GM18499 (cell line): Measurements from ENCODE around the gene CA12.

Source experiments
- ATAC-seq: cut with Tn5 transposase; IDR thresholded peaks from one replicate; pipeline ENCODE4 v1.9.1; 2021; ENCODE audit warnings: moderate number of reproducible peaks; ENCODE audit not compliant: insufficient read depth, unreplicated experiment

CA12 gene

GRCh38 chr15:63318344-63318743, 63.3 kb downstream of the CA12 start:
- ATAC-seq = no peak

- no peak for ATAC-seq
These were observed 67.2 kb downstream of the CA12 start for GRCh38 chr15:63314409-63314808.

- no peak for ATAC-seq
These were observed 67.8 kb downstream of the CA12 start for GRCh38 chr15:63313825-63314224.

- ATAC-seq = no peak
These were observed 69.4 kb downstream of the CA12 start for GRCh38 chr15:63312286-63312685.

- ATAC-seq = no peak
These were observed 71.0 kb downstream of the CA12 start for GRCh38 chr15:63310646-63311045.

GRCh38 chr15:63308947-63309346, 72.7 kb downstream of the CA12 start:
- no peak for ATAC-seq

GRCh38 chr15:63308491-63308890, 73.2 kb downstream of the CA12 start:
- no peak for ATAC-seq

- no peak for ATAC-seq
These were observed 75.1 kb downstream of the CA12 start for GRCh38 chr15:63306492-63307073.

- ATAC-seq = no peak
These were observed 76.4 kb downstream of the CA12 start for GRCh38 chr15:63305260-63305659.

GRCh38 chr15:63301088-63301487, 80.6 kb downstream of the CA12 start:
- no peak for ATAC-seq

- ATAC-seq = no peak
These were observed 81.6 kb downstream of the CA12 start for GRCh38 chr15:63299943-63300575.

GRCh38 chr15:63296195-63296594, 85.5 kb downstream of the CA12 start:
- ATAC-seq = no peak

- ATAC-seq = no peak
These were observed 86.3 kb downstream of the CA12 start for GRCh38 chr15:63295341-63295740.

- ATAC-seq = no peak
These were observed 87.3 kb downstream of the CA12 start for GRCh38 chr15:63294359-63294758.

- ATAC-seq = no peak
These were observed 88.9 kb downstream of the CA12 start for GRCh38 chr15:63292771-63293170.

- ATAC-seq = no peak
These were observed 89.4 kb downstream of the CA12 start for GRCh38 chr15:63292241-63292640.

- no peak for ATAC-seq
These were observed 90.1 kb downstream of the CA12 start for GRCh38 chr15:63291507-63291906.

- ATAC-seq = no peak
These were observed 92.8 kb downstream of the CA12 start for GRCh38 chr15:63288778-63289378.

GRCh38 chr15:63288342-63288741, 93.3 kb downstream of the CA12 start:
- no peak for ATAC-seq

GRCh38 chr15:63287109-63287508, 94.5 kb downstream of the CA12 start:
- no peak for ATAC-seq

- ATAC-seq = no peak
These were observed 97.3 kb downstream of the CA12 start for GRCh38 chr15:63284335-63284734.

- ATAC-seq = no peak
These were observed 98.5 kb downstream of the CA12 start for GRCh38 chr15:63283126-63283525.
